Loucy (cell line): ENCODE data around the gene UCK2.

Experiments
- H2AFZ ChIP-seq: fragments of 200-600 bp; sonication (generic); 2 replicates; pipeline ENCODE4 v1.6.0; 2016; ENCODE audit warnings: antibody characterized with exemption, mild to moderate bottlenecking, low read length, moderate library complexity
- H3F3A ChIP-seq: fragments of 200-600 bp; 2 replicates; pipeline ENCODE4 v1.6.0; 2016; ENCODE audit warnings: antibody characterized with exemption, low read depth, mild to moderate bottlenecking
- H3K27me3 ChIP-seq: fragments of 200-600 bp; sonication (generic); 2 replicates; pipeline ENCODE4 v1.6.1; 2014; ENCODE audit warnings: low read length, mild to moderate bottlenecking; ENCODE audit not compliant: insufficient read depth, poor library complexity, severe bottlenecking
- H3K36me3 ChIP-seq: fragments of 200-600 bp; sonication (generic); 2 replicates; pipeline ENCODE4 v1.6.1; 2016; ENCODE audit warnings: low read length; ENCODE audit not compliant: insufficient read depth
- H3K4me1 ChIP-seq: fragments of 200-600 bp; sonication (generic); 2 replicates; pipeline ENCODE4 v1.5.1; 2014; ENCODE audit warnings: low read length, mild to moderate bottlenecking; ENCODE audit not compliant: insufficient read depth, poor library complexity, severe bottlenecking
- H3K4me2 ChIP-seq: fragments of 200-600 bp; sonication (generic); 2 replicates; pipeline ENCODE4 v1.6.0; 2014; ENCODE audit warnings: antibody characterized with exemption, low read length, low read depth, mild to moderate bottlenecking; ENCODE audit not compliant: poor library complexity, severe bottlenecking
- H3K4me3 ChIP-seq: fragments of 200-600 bp; sonication (generic); 2 replicates; pipeline ENCODE4 v1.5.1; 2014; ENCODE audit warnings: low read length, mild to moderate bottlenecking, mixed read lengths; ENCODE audit not compliant: poor library complexity, severe bottlenecking
- H3K79me2 ChIP-seq: fragments of 200-600 bp; sonication (generic); 2 replicates; pipeline ENCODE4 v1.6.1; 2014; ENCODE audit warnings: low read length; ENCODE audit not compliant: insufficient read depth
- H3K9ac ChIP-seq: fragments of 200-600 bp; sonication (generic); 2 replicates; pipeline ENCODE4 v1.6.0; 2014; ENCODE audit warnings: mild to moderate bottlenecking, low read depth, low read length, moderate library complexity; ENCODE audit not compliant: poor library complexity, severe bottlenecking
- H3K9me2 ChIP-seq: fragments of 200-600 bp; sonication (generic); replicated peaks from 2 replicates; pipeline ENCODE4 v1.6.1; 2016; ENCODE audit warnings: low read depth, low read length, mixed read lengths
- H3K9me3 ChIP-seq: fragments of 200-600 bp; sonication (generic); 2 replicates; pipeline ENCODE4 v1.6.1; 2014; ENCODE audit warnings: mild to moderate bottlenecking, antibody characterized with exemption, low read length, low read depth; ENCODE audit not compliant: insufficient read depth
- H4K20me1 ChIP-seq: fragments of 200-600 bp; sonication (generic); 2 replicates; pipeline ENCODE4 v1.6.0; 2014; ENCODE audit warnings: antibody characterized with exemption, low read length, mild to moderate bottlenecking; ENCODE audit not compliant: insufficient read depth, poor library complexity, severe bottlenecking
- EZH2phosphoT487 ChIP-seq: fragments of 200-600 bp; IDR thresholded peaks from 2 replicates; pipeline ENCODE4 v1.6.1; 2018; ENCODE audit warnings: antibody characterized with exemption, mild to moderate bottlenecking, moderate library complexity, borderline replicate concordance
- TF ChIP-seq, protein P1 (sequence below): fragments of 200-600 bp; sonication (generic); conservative IDR thresholded peaks from 2 replicates; pipeline ENCODE4 v1.5.1; 2014; ENCODE audit warnings: mild to moderate bottlenecking, antibody characterized with exemption, low read length

The UCK2 gene

DNA sequence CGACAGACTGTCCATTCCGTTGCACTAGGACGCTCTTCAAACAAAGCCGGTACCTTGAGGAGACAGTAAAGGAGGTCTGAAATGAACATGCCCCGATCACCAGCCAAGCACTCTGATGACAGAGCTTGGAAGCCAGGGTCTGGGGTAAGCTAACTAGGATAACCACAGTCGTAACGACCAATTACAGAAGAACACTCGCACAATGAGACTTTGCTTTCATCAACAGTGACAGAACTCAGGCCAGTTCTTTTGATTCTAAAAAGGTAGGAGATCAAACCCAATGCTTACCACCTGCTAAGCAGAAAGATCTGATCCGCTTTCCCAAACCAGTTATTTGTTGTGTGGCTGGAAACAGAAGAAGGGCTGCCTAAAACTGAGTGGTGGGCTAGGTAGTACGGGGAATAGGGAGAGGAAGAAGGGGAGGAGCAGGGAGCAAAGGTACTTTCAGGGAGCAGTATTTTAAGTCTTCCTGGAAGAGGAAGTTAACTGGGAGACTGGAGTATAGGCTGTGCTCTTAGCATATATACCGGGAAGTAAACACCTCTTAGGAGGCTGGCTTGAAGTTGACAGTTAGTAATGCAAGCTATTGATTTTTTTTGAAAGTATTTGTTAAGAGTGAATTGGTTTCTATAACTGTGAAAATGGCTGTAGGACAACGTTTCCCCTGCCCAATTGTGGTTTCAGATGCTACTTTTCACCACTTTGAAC is 38.4 kb downstream of the UCK2 start:
- Histone ChIP-seq H3K9me2 (no peaks in the 10 kb centered on the region), H2AFZ (no peak overlapping the region), H3F3A (no peaks in the 10 kb centered on the region), H3K9ac (no peak overlapping the region), H3K9me3 (no peaks in the 10 kb centered on the region), H3K36me3 (0 out of 2 replicates have a peak, but pooled peaks cover 15% of the 10 kb centered on the region), H4K20me1 (peaks cover 66% of the 10 kb centered on the region), H3K79me2 (peaks cover 98% of the 10 kb centered on the region), H3K4me1 (peaks cover 80% of the 10 kb centered on the region), H3K4me3 (no peak overlapping the region), H3K4me2 (peak overlapping the region; percentile 65), H3K27me3 (no peaks in the 10 kb centered on the region)
- no peak for TF ChIP-seq EZH2phosphoT487
- TF ChIP-seq, protein P1, sequence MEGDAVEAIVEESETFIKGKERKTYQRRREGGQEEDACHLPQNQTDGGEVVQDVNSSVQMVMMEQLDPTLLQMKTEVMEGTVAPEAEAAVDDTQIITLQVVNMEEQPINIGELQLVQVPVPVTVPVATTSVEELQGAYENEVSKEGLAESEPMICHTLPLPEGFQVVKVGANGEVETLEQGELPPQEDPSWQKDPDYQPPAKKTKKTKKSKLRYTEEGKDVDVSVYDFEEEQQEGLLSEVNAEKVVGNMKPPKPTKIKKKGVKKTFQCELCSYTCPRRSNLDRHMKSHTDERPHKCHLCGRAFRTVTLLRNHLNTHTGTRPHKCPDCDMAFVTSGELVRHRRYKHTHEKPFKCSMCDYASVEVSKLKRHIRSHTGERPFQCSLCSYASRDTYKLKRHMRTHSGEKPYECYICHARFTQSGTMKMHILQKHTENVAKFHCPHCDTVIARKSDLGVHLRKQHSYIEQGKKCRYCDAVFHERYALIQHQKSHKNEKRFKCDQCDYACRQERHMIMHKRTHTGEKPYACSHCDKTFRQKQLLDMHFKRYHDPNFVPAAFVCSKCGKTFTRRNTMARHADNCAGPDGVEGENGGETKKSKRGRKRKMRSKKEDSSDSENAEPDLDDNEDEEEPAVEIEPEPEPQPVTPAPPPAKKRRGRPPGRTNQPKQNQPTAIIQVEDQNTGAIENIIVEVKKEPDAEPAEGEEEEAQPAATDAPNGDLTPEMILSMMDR: no peak

GRCh38 chr1:165869343-165869742 is 41.9 kb downstream of the UCK2 start:
- H3K4me2 ChIP-seq: peak overlapping the region; percentile 48
- peaks cover 65% of the 10 kb centered on the region for H4K20me1 ChIP-seq
- peaks cover 95% of the 10 kb centered on the region for H3K79me2 ChIP-seq
- peak overlapping the region; percentile 36 for H3K9ac ChIP-seq
- H3F3A ChIP-seq: peaks cover 3% of the 10 kb centered on the region; the same call in 1 of the 2 replicates
- no peak overlapping the region for H2AFZ ChIP-seq
- H3K4me3 ChIP-seq: no peak overlapping the region
- H3K36me3 ChIP-seq: 0 out of 2 replicates have a peak, but pooled peaks cover 15% of the 10 kb centered on the region
- peaks cover 92% of the 10 kb centered on the region for H3K4me1 ChIP-seq
- no peaks in the 10 kb centered on the region for H3K27me3 ChIP-seq
- H3K9me2 ChIP-seq: no peaks in the 10 kb centered on the region
- TF ChIP-seq EZH2phosphoT487: no peak
- TF ChIP-seq, protein P1: no peak
- H3K9me3 ChIP-seq: no peaks in the 10 kb centered on the region

DNA sequence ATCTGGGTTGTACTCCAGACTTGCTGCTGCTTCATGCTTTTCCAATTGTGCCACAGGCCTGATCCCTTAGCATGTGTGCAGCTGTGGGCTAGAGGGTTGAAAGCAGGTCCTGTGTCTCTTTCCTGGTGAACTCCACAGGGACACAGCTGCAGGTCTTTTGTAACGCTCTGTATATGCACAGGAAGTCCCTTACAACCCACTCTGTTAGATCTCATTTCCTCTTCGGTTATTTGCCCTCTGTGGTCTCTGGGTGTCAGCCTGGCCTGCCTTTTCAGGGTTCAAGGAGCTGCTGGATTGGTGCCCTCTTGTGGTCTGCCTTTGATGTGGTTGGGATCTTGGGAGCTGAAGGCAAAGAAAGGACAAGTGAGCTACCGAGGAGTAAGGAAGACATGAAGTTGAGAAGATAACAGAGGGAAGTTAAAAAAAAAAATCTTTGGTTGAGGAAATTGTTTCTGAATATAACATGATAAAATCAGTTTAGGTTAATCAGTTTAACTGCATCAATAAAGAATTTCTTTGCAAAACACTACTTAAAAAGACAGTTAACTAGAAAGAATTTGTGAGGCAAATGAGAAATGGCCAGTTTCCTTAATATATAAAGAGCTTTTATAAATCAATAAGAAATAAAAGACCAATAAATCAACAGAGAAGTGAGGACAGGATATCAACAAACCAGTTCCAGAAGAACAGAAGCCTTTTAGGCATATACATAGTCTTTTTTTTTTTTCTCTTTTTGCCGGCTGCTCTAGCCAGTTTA is 44.1 kb downstream of the UCK2 start:
- H3K4me1 ChIP-seq: peaks cover 96% of the 10 kb centered on the region
- H3K9ac ChIP-seq: peak overlapping the region; percentile 63
- peaks cover 69% of the 10 kb centered on the region for H4K20me1 ChIP-seq
- peaks cover 95% of the 10 kb centered on the region for H3K79me2 ChIP-seq
- no peaks in the 10 kb centered on the region for H3K27me3 ChIP-seq
- peak overlapping the region; percentile 65 for H3K4me3 ChIP-seq
- H3K36me3 ChIP-seq: 0 out of 2 replicates have a peak, but pooled peaks cover 4% of the 10 kb centered on the region
- peaks cover 3% of the 10 kb centered on the region; the same call in 1 of the 2 replicates for H3F3A ChIP-seq
- peak overlapping the region; percentile 86 for H3K4me2 ChIP-seq
- no peak overlapping the region for H2AFZ ChIP-seq
- no peaks in the 10 kb centered on the region for H3K9me2 ChIP-seq
- no peaks in the 10 kb centered on the region for H3K9me3 ChIP-seq
- TF ChIP-seq, protein P1: peak; percentile 78
- TF ChIP-seq EZH2phosphoT487: peak; percentile 66; the same call in 1 of the 2 replicates
